GM18499 (cell line): ENCODE data around the gene MPP2.

Source experiments
- ATAC-seq: cut with Tn5 transposase; IDR thresholded peaks from one replicate; pipeline ENCODE4 v1.9.1; 2021; ENCODE audit warnings: moderate number of reproducible peaks; ENCODE audit not compliant: insufficient read depth, unreplicated experiment

MPP2 gene

GRCh38 chr17:43826206-43826605 is 81.1 kb downstream of the MPP2 start:
- ATAC-seq = no peak

GRCh38 chr17:43825567-43825966 is 81.8 kb downstream of the MPP2 start:
- no peak for ATAC-seq
